Esophagus muscularis mucosa (tissue), 4 donors: ENCODE measurements around the gene VAPA. TPM values are rescaled to one million over a fixed set of nuclear protein-coding genes. Genes with fewer than 3 reads are reported as not detected.

Source experiments
- DNase-seq: peaks from one replicate; pipeline ENCODE4 v3.0.0-alpha.2; 2017; ENCODE audit errors: extremely low spot score
- H3K27ac ChIP-seq, 4 donors: fragments of 200-600 bp; sonication (generic); replicated peaks in 1 of 4; 1 replicate in 3 of 4; 2 replicates in 1 of 4; pipeline ENCODE4 v1.5.1; 2016 to 2019; ENCODE audit warnings: mild to moderate bottlenecking in 1 of 4
- H3K27me3 ChIP-seq, 4 donors: fragments of 200-600 bp; sonication (generic); one replicate each; pipeline versions ENCODE4 v1.5.1 to v1.6.0; 2016 to 2019
- H3K36me3 ChIP-seq, 4 donors: fragments of 200-600 bp; sonication (generic); one replicate each; pipeline ENCODE4 v1.5.1; 2016 to 2019
- H3K4me1 ChIP-seq, 4 donors: fragments of 200-600 bp; sonication (generic); one replicate each; pipeline ENCODE4 v1.5.1; 2016 to 2019
- H3K4me3 ChIP-seq, 4 donors: fragments of 200-600 bp; sonication (generic); 1 replicate in 2 of 4; 2 replicates in 2 of 4; pipeline ENCODE4 v1.5.1; 2016 to 2019; ENCODE audit warnings: mild to moderate bottlenecking in 4 of 4, moderate library complexity in 1 of 4
- H3K9me3 ChIP-seq, 4 donors: fragments of 200-600 bp; sonication (generic); 1 replicate in 3 of 4; 2 replicates in 1 of 4; pipeline ENCODE4 v1.5.1; 2016 to 2019
- EP300 ChIP-seq: sonication (generic); formaldehyde crosslinking; IDR thresholded peaks from one replicate; pipeline ENCODE4 v1.6.1; 2017; ENCODE audit warnings: antibody characterized with exemption
- POLR2A ChIP-seq: fragments of 450-650 bp; IDR thresholded peaks from one replicate; pipeline ENCODE4 v1.6.1; 2017; ENCODE audit warnings: antibody characterized with exemption, moderate library complexity, mild to moderate bottlenecking, low read depth
- POLR2AphosphoS5 ChIP-seq, 2 donors: sonication (generic); formaldehyde crosslinking; IDR thresholded peaks; one replicate each; pipeline ENCODE4 v1.6.1; 2017; ENCODE audit warnings: antibody characterized with exemption in 2 of 2
- WGBS: methylation state at CpG from one replicate; pipeline ENCODE4 v1.1.5; 2018; 5-methylcytosine and 5-hydroxymethylcytosine counted together
- intact Hi-C: fragments of 100-400 bp; cut with DNase I; formaldehyde crosslinking; loops from one replicate; pipeline ENCODE4 v1.15.1; 2023
- total RNA-seq, 4 donors: library from RNA; depleted of rRNA; stranded (reverse); fragments of >200 nt; gene quantifications; one replicate each; pipeline versions ENCODE4 v1.1.0 to v1.2.1, GENCODE V29; 2016
- TF ChIP-seq, protein P1 (sequence below), 3 experiments: fragments of 200-600 bp in 2 of 3; fragments of 450-650 bp in 1 of 3; sonication (generic) in 2 of 3; IDR thresholded peaks; one replicate each; pipeline ENCODE4 v1.5.1; 2017 to 2019; ENCODE audit warnings: antibody characterized with exemption in 3 of 3, mild to moderate bottlenecking in 2 of 3, moderate library complexity in 1 of 3

VAPA gene
- total RNA-seq, 4 donors from 2014 or later: 198 to 336 (median 260) TPM

- no peak overlapping the region for H3K4me3 ChIP-seq
- H3K27me3 ChIP-seq: no peaks in the 10 kb centered on the region
- DNase-seq: no peak
- H3K9me3 ChIP-seq: no peaks in the 10 kb centered on the region
- H3K36me3 ChIP-seq: no peaks in the 10 kb centered on the region
- intact Hi-C loops: no loop called here
- H3K27ac ChIP-seq: no peak overlapping the region
- no peak for TF ChIP-seq EP300
- TF ChIP-seq POLR2AphosphoS5 (IDR thresholded peaks at IDR 0.05): no peak
- TF ChIP-seq, protein P1, sequence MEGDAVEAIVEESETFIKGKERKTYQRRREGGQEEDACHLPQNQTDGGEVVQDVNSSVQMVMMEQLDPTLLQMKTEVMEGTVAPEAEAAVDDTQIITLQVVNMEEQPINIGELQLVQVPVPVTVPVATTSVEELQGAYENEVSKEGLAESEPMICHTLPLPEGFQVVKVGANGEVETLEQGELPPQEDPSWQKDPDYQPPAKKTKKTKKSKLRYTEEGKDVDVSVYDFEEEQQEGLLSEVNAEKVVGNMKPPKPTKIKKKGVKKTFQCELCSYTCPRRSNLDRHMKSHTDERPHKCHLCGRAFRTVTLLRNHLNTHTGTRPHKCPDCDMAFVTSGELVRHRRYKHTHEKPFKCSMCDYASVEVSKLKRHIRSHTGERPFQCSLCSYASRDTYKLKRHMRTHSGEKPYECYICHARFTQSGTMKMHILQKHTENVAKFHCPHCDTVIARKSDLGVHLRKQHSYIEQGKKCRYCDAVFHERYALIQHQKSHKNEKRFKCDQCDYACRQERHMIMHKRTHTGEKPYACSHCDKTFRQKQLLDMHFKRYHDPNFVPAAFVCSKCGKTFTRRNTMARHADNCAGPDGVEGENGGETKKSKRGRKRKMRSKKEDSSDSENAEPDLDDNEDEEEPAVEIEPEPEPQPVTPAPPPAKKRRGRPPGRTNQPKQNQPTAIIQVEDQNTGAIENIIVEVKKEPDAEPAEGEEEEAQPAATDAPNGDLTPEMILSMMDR (IDR thresholded peaks at IDR 0.05): no peak
- peaks cover 0 to 18% (median 2%) of the 10 kb centered on the region in 4 donors for H3K4me1 ChIP-seq
- 98% methylated on average over 1 of the region's 1 CpG for WGBS
Observed at GRCh38 chr18:9878095-9878494, 35.7 kb upstream of the VAPA start.

GRCh38 chr18:9878783-9879242, 35.0 kb upstream of the VAPA start:
- Histone ChIP-seq H3K27me3 (no peaks in the 10 kb centered on the region), H3K4me1 (peaks cover 0 to 18% (median 2%) of the 10 kb centered on the region in 4 donors), H3K9me3 (no peaks in the 10 kb centered on the region), H3K4me3 (no peak overlapping the region), H3K27ac (no peak overlapping the region), H3K36me3 (no peaks in the 10 kb centered on the region)
- no peak for TF ChIP-seq POLR2A
- no peak for TF ChIP-seq EP300
- TF ChIP-seq, protein P1 (IDR thresholded peaks at IDR 0.05): no peak
- no peak for TF ChIP-seq POLR2AphosphoS5 (IDR thresholded peaks at IDR 0.05)
- 95% methylated on average over 6 of the region's 6 CpGs for WGBS
- DNase-seq: no peak
- intact Hi-C loops: no loop called here

DNA sequence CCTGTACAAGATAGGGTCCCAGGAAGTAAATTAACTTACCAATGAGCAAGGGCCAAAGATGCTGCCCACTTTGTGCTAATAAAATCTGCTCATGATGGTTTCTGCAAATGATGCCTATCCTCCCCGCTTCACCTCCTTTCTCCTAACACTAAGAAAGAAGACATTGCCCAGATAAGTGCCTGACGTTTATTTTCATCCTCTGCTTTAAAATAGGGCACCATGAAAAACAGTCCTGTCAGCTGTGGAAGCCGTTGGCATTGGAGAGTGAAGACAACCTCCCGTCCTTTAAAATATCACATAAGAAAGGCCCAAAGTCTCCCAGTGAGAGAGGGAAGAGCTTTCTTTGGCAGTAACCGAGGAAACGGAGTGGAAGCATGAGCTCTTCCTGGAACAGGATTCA, 29.7 kb upstream of the VAPA start:
- no peak for DNase-seq
- no peaks in the 10 kb centered on the region for H3K27me3 ChIP-seq
- no peak for TF ChIP-seq POLR2A
- TF ChIP-seq POLR2AphosphoS5 (IDR thresholded peaks at IDR 0.05): no peak
- TF ChIP-seq, protein P1 (IDR thresholded peaks at IDR 0.05): no peak
- no peak for TF ChIP-seq EP300
- intact Hi-C loops: no loop called here
- no peaks in the 10 kb centered on the region for H3K36me3 ChIP-seq
- no peak overlapping the region for H3K4me3 ChIP-seq
- peaks cover 0 to 11% (median 0%) of the 10 kb centered on the region in 4 donors for H3K4me1 ChIP-seq
- WGBS: 89% methylated on average over 6 of the region's 6 CpGs
- no peak overlapping the region for H3K27ac ChIP-seq
- H3K9me3 ChIP-seq: no peaks in the 10 kb centered on the region

DNA sequence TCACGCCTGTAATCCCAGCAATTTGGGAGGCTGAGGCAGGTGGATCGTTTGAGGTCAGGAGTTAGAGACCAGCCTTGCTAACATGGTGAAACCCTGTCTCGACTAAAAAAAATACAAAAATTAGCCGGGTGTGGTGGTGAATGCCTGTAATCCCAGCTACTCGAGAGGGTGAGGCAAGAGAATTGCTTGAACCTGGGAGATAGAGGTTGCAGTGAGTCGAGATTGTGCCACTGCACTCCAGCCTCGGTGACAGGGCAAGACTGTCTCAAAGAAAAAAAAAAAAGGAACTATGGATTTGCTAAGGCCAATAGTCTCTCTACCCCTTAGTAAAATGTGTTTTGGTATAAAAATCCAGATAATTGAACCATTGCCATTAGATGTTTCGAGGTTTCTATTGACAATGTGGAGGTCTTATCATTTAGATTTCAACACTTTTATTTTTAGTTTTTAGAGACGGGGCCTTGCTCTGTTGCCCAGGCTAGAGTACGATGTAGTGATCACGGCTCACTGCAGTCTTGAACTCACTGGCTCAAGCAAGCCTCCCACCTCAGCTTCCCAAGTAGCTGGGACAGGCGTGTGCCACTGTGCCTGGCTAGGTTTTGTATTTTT, 29.2 kb upstream of the VAPA start:
- TF ChIP-seq EP300: no peak
- no peak for TF ChIP-seq POLR2AphosphoS5 (IDR thresholded peaks at IDR 0.05)
- TF ChIP-seq POLR2A: no peak
- TF ChIP-seq, protein P1 (IDR thresholded peaks at IDR 0.05): no peak
- intact Hi-C loops: no loop called here
- Histone ChIP-seq H3K27ac (no peak overlapping the region), H3K27me3 (no peaks in the 10 kb centered on the region), H3K4me3 (no peak overlapping the region), H3K9me3 (no peaks in the 10 kb centered on the region), H3K36me3 (no peaks in the 10 kb centered on the region), H3K4me1 (peaks cover 0 to 11% (median 0%) of the 10 kb centered on the region in 4 donors)
- DNase-seq: no peak
- WGBS: 93% methylated on average over 12 of the region's 12 CpGs
